Sigmoid colon (tissue), 4 donors: ENCODE measurements around the gene ADGRV1.

Experiments
- POLR2A ChIP-seq, 2 donors: fragments of 450-650 bp; IDR thresholded peaks; one replicate each; pipeline ENCODE4 v1.6.1; 2016; ENCODE audit warnings: antibody characterized with exemption in 2 of 2, mild to moderate bottlenecking in 2 of 2, moderate library complexity in 2 of 2
- POLR2AphosphoS5 ChIP-seq, 4 donors: sonication (generic); formaldehyde crosslinking; IDR thresholded peaks; one replicate each; pipeline ENCODE4 v1.6.1; 2017; ENCODE audit warnings: antibody characterized with exemption in 4 of 4
- TF ChIP-seq, protein P1 (sequence below), 4 experiments: fragments of 450-650 bp in 3 of 4; fragments of 200-600 bp in 1 of 4; IDR thresholded peaks; one replicate each; pipeline ENCODE4 v1.5.1; 2016 to 2019; ENCODE audit warnings: antibody characterized with exemption in 4 of 4, mild to moderate bottlenecking in 3 of 4, moderate library complexity in 2 of 4

DNA sequence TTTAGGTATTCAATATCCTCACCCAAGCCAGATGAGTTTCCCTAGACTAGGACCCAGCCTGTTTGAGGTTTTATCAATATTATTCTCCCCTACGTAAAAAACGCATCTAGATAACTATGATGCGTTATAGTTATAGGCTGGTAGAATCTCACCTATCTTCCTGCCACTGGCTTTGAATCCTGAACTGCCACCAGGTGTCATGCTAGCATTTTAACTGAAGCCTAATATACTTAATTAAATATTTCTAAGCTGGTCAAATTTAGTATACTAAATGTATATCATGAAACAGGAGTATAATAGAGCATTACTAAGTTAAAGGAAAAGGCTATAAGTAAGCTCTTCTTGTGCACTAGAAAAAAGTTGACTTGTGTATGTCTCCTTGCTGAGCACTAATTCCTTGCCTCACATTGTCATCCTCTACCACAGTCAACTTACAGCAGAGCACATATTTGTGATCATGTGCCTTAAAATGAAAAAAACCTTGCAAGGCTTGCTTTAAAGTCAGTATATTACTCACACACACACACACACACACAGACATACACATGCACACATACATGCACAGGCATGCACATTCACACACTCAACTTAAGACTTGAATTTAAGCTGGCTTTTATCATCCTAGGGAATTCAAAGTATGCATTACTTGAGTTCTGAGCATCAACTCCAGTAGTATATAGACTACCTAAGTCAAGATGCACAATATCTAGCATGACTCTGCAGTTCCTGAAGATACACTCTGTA is 303.4 kb downstream of the ADGRV1 start:
- TF ChIP-seq, protein P1, sequence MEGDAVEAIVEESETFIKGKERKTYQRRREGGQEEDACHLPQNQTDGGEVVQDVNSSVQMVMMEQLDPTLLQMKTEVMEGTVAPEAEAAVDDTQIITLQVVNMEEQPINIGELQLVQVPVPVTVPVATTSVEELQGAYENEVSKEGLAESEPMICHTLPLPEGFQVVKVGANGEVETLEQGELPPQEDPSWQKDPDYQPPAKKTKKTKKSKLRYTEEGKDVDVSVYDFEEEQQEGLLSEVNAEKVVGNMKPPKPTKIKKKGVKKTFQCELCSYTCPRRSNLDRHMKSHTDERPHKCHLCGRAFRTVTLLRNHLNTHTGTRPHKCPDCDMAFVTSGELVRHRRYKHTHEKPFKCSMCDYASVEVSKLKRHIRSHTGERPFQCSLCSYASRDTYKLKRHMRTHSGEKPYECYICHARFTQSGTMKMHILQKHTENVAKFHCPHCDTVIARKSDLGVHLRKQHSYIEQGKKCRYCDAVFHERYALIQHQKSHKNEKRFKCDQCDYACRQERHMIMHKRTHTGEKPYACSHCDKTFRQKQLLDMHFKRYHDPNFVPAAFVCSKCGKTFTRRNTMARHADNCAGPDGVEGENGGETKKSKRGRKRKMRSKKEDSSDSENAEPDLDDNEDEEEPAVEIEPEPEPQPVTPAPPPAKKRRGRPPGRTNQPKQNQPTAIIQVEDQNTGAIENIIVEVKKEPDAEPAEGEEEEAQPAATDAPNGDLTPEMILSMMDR (IDR thresholded peaks at IDR 0.05), result no peak
- TF ChIP-seq POLR2A (IDR thresholded peaks at IDR 0.05) (no peak), POLR2AphosphoS5 (IDR thresholded peaks at IDR 0.05) (no peak)
